ENCODE data around the gene ERMARD. TPM values are rescaled to one million over a fixed set of nuclear protein-coding genes. Genes with fewer than 3 reads are reported as not detected.

The ERMARD gene
- total RNA-seq, 2 experiments from 2014 or later: 23.2 to 42.3 TPM

GRCh38 chr6:169805242-169805838 lies 53.9 kb downstream of the ERMARD start:
- Histone ChIP-seq H3K4me3 (ENCODE audit: low read depth, low read length, poor library complexity, severe bottlenecking) (no peak overlapping the region), H3K4me1 (ENCODE audit: insufficient read depth, low read length, poor library complexity, severe bottlenecking) (peaks cover 13% of the 10 kb centered on the region), H4K20me1 (ENCODE audit: insufficient read depth, low read length) (no peaks in the 10 kb centered on the region), H3K79me2 (ENCODE audit: insufficient read depth, low read depth, low read length) (no peaks in the 10 kb centered on the region), H3K36me3 (ENCODE audit: insufficient read depth, low read length) (no peaks in the 10 kb centered on the region), H3K9me2 (ENCODE audit: insufficient read depth, low read length) (no peaks in the 10 kb centered on the region), H3K4me2 (ENCODE audit: low read length) (no peak overlapping the region), H3K27ac (ENCODE audit: low read depth, low read length, poor library complexity, severe bottlenecking) (no peak overlapping the region), H3K9me3 (ENCODE audit: low read length) (no peaks in the 10 kb centered on the region), H2AFZ (ENCODE audit: low read length) (no peak overlapping the region)
- no peak for TF ChIP-seq EZH2phosphoT487 (IDR thresholded peaks at IDR 0.05; ENCODE audit: borderline replicate concordance, low read depth, low read length)
- no peak for TF ChIP-seq CTCF (conservative IDR thresholded peaks at IDR 0.05; ENCODE audit: low read length)
- intact Hi-C loops (cut with micrococcal nuclease; ENCODE audit: unreplicated experiment): no loop called here
- POLR2A ChIA-PET: interaction anchor here (0.6 to 4.0 kb wide), 9 partner anchors 12 to 1109 kb away, joined by 3 to 22 read pairs (median 3); no protein-coding TSS in a partner anchor
- no TSS peak for BruUV-seq (replicated peaks)
- CTCF ChIA-PET (ENCODE audit: unreplicated experiment): interaction anchor here (0.7 to 2.3 kb wide), 4 partner anchors 10 to 725 kb away, joined by 3 to 15 read pairs (median 7); no protein-coding TSS in a partner anchor
- DNase-seq (ENCODE audit: low spot score): no peak

GRCh38 chr6:169806701-169807100 lies 55.3 kb downstream of the ERMARD start:
- TF ChIP-seq EZH2phosphoT487 (IDR thresholded peaks at IDR 0.05; ENCODE audit: borderline replicate concordance, low read depth, low read length): no peak
- TF ChIP-seq CTCF (conservative IDR thresholded peaks at IDR 0.05; ENCODE audit: low read length): no peak
- no peak for DNase-seq (ENCODE audit: low spot score)
- ChIA-PET CTCF (ENCODE audit: unreplicated experiment) (interaction anchor here (2.3 kb wide), 2 partner anchors 12 to 16 kb away, joined by 11 to 15 read pairs; no protein-coding TSS in a partner anchor), POLR2A (interaction anchor here (0.6 to 4.0 kb wide), 3 partner anchors 9 to 16 kb away, joined by 3 to 22 read pairs (median 5); no protein-coding TSS in a partner anchor)
- intact Hi-C loops (cut with micrococcal nuclease; ENCODE audit: unreplicated experiment): no loop called here
- H4K20me1 ChIP-seq (ENCODE audit: insufficient read depth, low read length): no peaks in the 10 kb centered on the region
- H3K4me1 ChIP-seq (ENCODE audit: insufficient read depth, low read length, poor library complexity, severe bottlenecking): peaks cover 13% of the 10 kb centered on the region
- H3K27ac ChIP-seq (ENCODE audit: low read depth, low read length, poor library complexity, severe bottlenecking): no peak overlapping the region
- no peak overlapping the region for H3K4me2 ChIP-seq (ENCODE audit: low read length)
- no peaks in the 10 kb centered on the region for H3K9me2 ChIP-seq (ENCODE audit: insufficient read depth, low read length)
- no peaks in the 10 kb centered on the region for H3K9me3 ChIP-seq (ENCODE audit: low read length)
- no TSS peak for BruUV-seq (replicated peaks)
- H3K4me3 ChIP-seq (ENCODE audit: low read depth, low read length, poor library complexity, severe bottlenecking): no peak overlapping the region
- H3K79me2 ChIP-seq (ENCODE audit: insufficient read depth, low read depth, low read length): no peaks in the 10 kb centered on the region
- no peak overlapping the region for H2AFZ ChIP-seq (ENCODE audit: low read length)
- no peaks in the 10 kb centered on the region for H3K36me3 ChIP-seq (ENCODE audit: insufficient read depth, low read length)

- Histone ChIP-seq H3K9me2 (ENCODE audit: insufficient read depth, low read length) (no peaks in the 10 kb centered on the region), H3K4me3 (ENCODE audit: low read depth, low read length, poor library complexity, severe bottlenecking) (no peak overlapping the region), H4K20me1 (ENCODE audit: insufficient read depth, low read length) (no peaks in the 10 kb centered on the region), H3K4me2 (ENCODE audit: low read length) (no peak overlapping the region), H3K36me3 (ENCODE audit: insufficient read depth, low read length) (no peaks in the 10 kb centered on the region), H3K9me3 (ENCODE audit: low read length) (no peaks in the 10 kb centered on the region), H3K79me2 (ENCODE audit: insufficient read depth, low read depth, low read length) (no peaks in the 10 kb centered on the region), H3K27ac (ENCODE audit: low read depth, low read length, poor library complexity, severe bottlenecking) (no peak overlapping the region), H3K4me1 (ENCODE audit: insufficient read depth, low read length, poor library complexity, severe bottlenecking) (peaks cover 13% of the 10 kb centered on the region), H2AFZ (ENCODE audit: low read length) (no peak overlapping the region)
- intact Hi-C loops (cut with micrococcal nuclease; ENCODE audit: unreplicated experiment): no loop called here
- no TSS peak for BruUV-seq (replicated peaks)
- ChIA-PET POLR2A (interaction anchor here (1.3 kb wide), 1 partner anchor 9 kb away, joined by 5 read pairs; no protein-coding TSS in a partner anchor), CTCF (ENCODE audit: unreplicated experiment) (interaction anchor here (2.3 kb wide), 1 partner anchor 17 kb away, joined by 15 read pairs; no protein-coding TSS in a partner anchor)
- DNase-seq (ENCODE audit: low spot score): no peak
- TF ChIP-seq EZH2phosphoT487 (IDR thresholded peaks at IDR 0.05; ENCODE audit: borderline replicate concordance, low read depth, low read length) (no peak), CTCF (conservative IDR thresholded peaks at IDR 0.05; ENCODE audit: low read length) (no peak)
Measured at GRCh38 chr6:169807229-169807628, 55.8 kb downstream of the ERMARD start.
